ENCODE results near the gene FAM83C.

DNA sequence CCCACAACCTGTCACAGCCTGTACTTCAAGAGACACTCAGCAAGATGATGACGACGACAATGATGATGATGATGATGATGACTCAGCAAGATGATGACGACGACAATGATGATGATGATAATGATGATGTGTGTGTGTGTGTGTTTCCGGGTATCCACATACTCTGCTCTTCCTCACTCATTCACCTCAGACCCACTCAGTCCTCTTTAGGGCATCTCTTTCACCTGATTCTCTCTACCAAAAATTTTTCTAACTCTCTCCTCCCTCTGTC lies 6.5 kb downstream of the FAM83C start:
- TF ChIP-seq, protein P1, sequence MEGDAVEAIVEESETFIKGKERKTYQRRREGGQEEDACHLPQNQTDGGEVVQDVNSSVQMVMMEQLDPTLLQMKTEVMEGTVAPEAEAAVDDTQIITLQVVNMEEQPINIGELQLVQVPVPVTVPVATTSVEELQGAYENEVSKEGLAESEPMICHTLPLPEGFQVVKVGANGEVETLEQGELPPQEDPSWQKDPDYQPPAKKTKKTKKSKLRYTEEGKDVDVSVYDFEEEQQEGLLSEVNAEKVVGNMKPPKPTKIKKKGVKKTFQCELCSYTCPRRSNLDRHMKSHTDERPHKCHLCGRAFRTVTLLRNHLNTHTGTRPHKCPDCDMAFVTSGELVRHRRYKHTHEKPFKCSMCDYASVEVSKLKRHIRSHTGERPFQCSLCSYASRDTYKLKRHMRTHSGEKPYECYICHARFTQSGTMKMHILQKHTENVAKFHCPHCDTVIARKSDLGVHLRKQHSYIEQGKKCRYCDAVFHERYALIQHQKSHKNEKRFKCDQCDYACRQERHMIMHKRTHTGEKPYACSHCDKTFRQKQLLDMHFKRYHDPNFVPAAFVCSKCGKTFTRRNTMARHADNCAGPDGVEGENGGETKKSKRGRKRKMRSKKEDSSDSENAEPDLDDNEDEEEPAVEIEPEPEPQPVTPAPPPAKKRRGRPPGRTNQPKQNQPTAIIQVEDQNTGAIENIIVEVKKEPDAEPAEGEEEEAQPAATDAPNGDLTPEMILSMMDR (IDR thresholded peaks at IDR 0.05): no peak
- TF ChIP-seq POLR2A (IDR thresholded peaks at IDR 0.05) (no peak), POLR2AphosphoS5 (IDR thresholded peaks at IDR 0.05) (no peak), EP300 (IDR thresholded peaks at IDR 0.05) (no peak)
